ENCODE measurements around the gene STARD10. TPM values are rescaled to one million over a fixed set of nuclear protein-coding genes. Genes with fewer than 3 reads are reported as not detected.

The STARD10 gene
- total and polyA plus RNA-seq, 2 donors (not counting 3 experiments of a cell fraction or from before 2014, with no cell fraction given): 16.1 to 22.5 TPM

GRCh38 chr11:72766152-72766902, 27.5 kb downstream of the STARD10 start:
- Histone ChIP-seq H3K9ac (replicated peaks; ENCODE audit: extremely low read depth, insufficient read depth, low read length) (no peak overlapping the region), H3K27ac (ENCODE audit: insufficient read depth, low read depth, low read length) (no peak overlapping the region), H3K9me3 (replicated peaks; ENCODE audit: control insufficient read depth, insufficient read depth, low read length) (no peaks in the 10 kb centered on the region), H2AFZ (ENCODE audit: low read depth, low read length) (no peak overlapping the region), H3K9me1 (replicated peaks; ENCODE audit: control insufficient read depth, extremely low read depth, insufficient read depth, low read length) (no peaks in the 10 kb centered on the region), H4K20me1 (replicated peaks; ENCODE audit: control insufficient read depth, extremely low read depth, insufficient read depth, low read length) (no peaks in the 10 kb centered on the region), H3K27me3 (ENCODE audit: control insufficient read depth in 2 of 2, insufficient read depth in 2 of 2, low read length in 2 of 2) (no peaks in the 10 kb centered on the region), H3K36me3 (ENCODE audit: control insufficient read depth in 2 of 2, extremely low read depth in 1 of 2, insufficient read depth in 2 of 2, low read length in 2 of 2) (no peaks in the 10 kb centered on the region), H3K4me3 (replicated peaks in 1 of 3; ENCODE audit: insufficient read depth in 1 of 3, low read depth in 1 of 3, low read length in 3 of 3) (no peak overlapping the region), H3K4me1 (ENCODE audit: control insufficient read depth, extremely low read depth, insufficient read depth, low read length) (no peaks in the 10 kb centered on the region), H3K4me2 (ENCODE audit: insufficient read depth, low read length) (no peak overlapping the region), H3K79me2 (ENCODE audit: control insufficient read depth, insufficient read depth, low read length) (no peaks in the 10 kb centered on the region)
- no peak for DNase-seq (ENCODE audit: low read depth, low spot score)
- no TSS peak for BruUV-seq (replicated peaks)
- no peak for FAIRE-seq
- TF ChIP-seq GATA2 (IDR thresholded peaks at IDR 0.05; ENCODE audit: insufficient read depth, insufficient read length, low read depth, low read length) (no peak), FOS (IDR thresholded peaks at IDR 0.05; ENCODE audit: borderline replicate concordance, insufficient read depth, low read length) (no peak), POLR2A (IDR thresholded peaks at IDR 0.05; ENCODE audit: low read depth, low read length) (no peak), MYC (IDR thresholded peaks at IDR 0.05; ENCODE audit: low read depth, low read length) (no peak), POLR2AphosphoS5 (IDR thresholded peaks at IDR 0.05; ENCODE audit: insufficient read depth, low read depth, low read length) (no peak), EZH2 (IDR thresholded peaks at IDR 0.05; ENCODE audit: borderline replicate concordance, low read depth, low read length, severe bottlenecking) (no peak), JUN (IDR thresholded peaks at IDR 0.05; ENCODE audit: borderline replicate concordance, insufficient read depth, insufficient read length, low read depth) (no peak)
- TF ChIP-seq, protein P1, sequence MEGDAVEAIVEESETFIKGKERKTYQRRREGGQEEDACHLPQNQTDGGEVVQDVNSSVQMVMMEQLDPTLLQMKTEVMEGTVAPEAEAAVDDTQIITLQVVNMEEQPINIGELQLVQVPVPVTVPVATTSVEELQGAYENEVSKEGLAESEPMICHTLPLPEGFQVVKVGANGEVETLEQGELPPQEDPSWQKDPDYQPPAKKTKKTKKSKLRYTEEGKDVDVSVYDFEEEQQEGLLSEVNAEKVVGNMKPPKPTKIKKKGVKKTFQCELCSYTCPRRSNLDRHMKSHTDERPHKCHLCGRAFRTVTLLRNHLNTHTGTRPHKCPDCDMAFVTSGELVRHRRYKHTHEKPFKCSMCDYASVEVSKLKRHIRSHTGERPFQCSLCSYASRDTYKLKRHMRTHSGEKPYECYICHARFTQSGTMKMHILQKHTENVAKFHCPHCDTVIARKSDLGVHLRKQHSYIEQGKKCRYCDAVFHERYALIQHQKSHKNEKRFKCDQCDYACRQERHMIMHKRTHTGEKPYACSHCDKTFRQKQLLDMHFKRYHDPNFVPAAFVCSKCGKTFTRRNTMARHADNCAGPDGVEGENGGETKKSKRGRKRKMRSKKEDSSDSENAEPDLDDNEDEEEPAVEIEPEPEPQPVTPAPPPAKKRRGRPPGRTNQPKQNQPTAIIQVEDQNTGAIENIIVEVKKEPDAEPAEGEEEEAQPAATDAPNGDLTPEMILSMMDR (IDR thresholded peaks at IDR 0.05; ENCODE audit: extremely low read depth in 1 of 2, insufficient read depth in 1 of 2, low read depth in 1 of 2, low read length in 2 of 2): no peak
- TF ChIP-seq, protein P2, sequence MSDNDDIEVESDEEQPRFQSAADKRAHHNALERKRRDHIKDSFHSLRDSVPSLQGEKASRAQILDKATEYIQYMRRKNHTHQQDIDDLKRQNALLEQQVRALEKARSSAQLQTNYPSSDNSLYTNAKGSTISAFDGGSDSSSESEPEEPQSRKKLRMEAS (IDR thresholded peaks at IDR 0.05; ENCODE audit: insufficient read depth, insufficient read length): no peak
- ChIA-PET CTCF (interaction anchor here (0.7 to 1.6 kb wide), 6 partner anchors 9 to 41 kb away, joined by 3 to 4 read pairs (median 3); no protein-coding TSS in a partner anchor), POLR2A (no interaction called here)
- dilution Hi-C loops (cut with MboI; ENCODE audit: extremely low pct_ligation_motif_present, low sequenced_read_pairs): no loop called here
- intact Hi-C loops (cut with micrococcal nuclease): no loop called here
